GM21528 (cell line): ENCODE measurements around the gene EXOC6.

Experiments
- ATAC-seq: cut with Tn5 transposase; IDR thresholded peaks from one replicate; pipeline ENCODE4 v1.9.1; 2021; ENCODE audit warnings: mild to moderate bottlenecking, moderate library complexity; ENCODE audit not compliant: unreplicated experiment, low FRiP score

Gene EXOC6

GRCh38 chr10:93073539-93074146, 225.3 kb downstream of the EXOC6 start, which contains the start of gene CYP26A1:
CYP26A1 (plus strand) TSS chr10:93073893; CDS start chr10:93073935, 42 bp downstream.
- ATAC-seq = no peak

- no peak for ATAC-seq
Observed at GRCh38 chr10:93074147-93074596, 225.9 kb downstream of the EXOC6 start.

DNA sequence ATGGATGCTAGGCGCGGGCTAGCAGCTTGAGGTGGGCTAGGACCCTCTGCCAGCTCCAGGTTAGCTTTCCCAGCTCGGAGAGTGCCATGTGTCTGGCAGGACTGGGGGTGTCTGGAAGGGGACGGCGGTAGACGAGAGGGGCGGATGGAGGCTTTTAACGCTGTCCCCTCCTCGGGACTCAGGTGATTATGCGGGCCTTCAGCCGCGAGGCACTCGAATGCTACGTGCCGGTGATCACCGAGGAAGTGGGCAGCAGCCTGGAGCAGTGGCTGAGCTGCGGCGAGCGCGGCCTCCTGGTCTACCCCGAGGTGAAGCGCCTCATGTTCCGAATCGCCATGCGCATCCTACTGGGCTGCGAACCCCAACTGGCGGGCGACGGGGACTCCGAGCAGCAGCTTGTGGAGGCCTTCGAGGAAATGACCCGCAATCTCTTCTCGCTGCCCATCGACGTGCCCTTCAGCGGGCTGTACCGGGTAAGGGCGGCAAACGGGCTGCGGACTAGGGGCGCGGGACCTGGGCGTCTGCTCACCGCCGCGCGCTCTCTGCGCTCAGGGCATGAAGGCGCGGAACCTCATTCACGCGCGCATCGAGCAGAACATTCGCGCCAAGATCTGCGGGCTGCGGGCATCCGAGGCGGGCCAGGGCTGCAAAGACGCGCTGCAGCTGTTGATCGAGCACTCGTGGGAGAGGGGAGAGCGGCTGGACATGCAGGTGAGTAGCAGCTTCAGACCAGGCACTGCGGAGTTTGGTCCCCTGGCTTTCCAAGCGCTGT, 226.5 kb downstream of the EXOC6 start:
- no peak for ATAC-seq

DNA sequence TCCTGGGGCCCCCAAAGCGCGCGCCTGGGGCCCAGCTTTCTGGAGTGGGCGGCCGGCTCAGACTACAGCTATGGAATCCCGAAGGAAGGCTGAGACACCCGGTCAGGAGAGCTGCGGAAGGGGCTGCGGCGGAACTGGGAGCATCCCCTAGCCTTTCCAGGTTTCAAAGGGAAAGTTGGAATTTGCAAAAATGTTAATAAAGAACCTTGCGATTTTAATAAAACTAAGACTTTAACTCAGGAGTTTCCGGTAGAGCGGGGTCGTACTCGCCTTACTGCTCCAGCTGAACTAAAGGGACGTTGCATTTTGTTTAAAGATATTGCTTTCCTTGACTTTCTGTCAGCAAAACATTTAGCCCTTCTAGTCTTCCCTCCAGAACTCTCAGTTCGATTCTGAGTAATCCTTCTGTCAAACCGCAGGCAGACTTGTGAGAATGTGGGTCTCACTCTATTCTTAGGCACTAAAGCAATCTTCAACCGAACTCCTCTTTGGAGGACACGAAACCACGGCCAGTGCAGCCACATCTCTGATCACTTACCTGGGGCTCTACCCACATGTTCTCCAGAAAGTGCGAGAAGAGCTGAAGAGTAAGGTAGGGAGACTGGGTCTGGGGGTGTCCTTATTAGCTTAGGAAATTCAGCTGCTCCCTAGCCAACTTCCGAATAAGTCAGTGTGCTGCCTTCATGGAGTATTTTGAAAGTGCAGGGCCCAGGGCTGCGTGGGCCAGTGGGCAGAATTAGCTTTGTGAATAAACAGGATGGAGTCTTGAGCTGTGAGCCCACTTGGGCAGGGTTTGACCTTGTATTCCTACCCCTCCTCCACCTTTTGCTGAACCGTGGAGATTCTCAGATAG, 227.3 kb downstream of the EXOC6 start:
- ATAC-seq = no peak

- no peak for ATAC-seq
Observed at GRCh38 chr10:93076871-93077270, 228.6 kb downstream of the EXOC6 start.

- no peak for ATAC-seq
Observed at GRCh38 chr10:93077860-93078337, 229.6 kb downstream of the EXOC6 start.

DNA sequence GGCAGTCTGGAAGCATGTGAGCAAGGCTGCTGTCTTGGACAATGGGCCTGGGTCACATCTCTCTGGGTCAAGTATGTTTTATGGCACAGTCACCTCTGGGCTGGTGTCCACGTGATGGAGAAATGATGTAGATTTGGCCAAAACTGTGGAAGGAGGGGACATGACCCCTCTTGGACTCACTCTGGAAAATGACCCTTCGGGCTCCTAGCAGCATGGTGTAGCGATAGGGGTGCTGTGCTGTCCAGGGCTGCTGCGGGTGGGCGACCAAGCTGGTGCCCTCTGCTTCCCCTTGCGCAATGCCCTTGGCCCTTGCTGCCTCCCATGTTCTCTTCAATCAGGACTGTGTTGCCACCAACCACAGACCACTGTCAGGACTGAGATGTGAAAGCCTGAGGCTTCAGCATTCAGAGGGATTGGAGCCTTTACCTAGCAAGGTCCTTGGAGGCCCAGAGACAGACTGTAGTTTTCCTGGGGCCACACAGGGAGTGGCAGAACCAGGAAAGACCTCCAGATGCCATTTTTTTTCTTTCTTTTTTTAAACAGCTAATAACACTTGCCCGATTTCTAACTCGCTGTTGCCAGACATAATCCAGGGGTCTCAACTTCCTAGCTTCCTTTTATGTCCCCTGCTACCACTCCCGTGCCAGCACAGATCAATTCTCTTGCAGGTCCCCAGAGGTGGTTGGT, 231.5 kb downstream of the EXOC6 start:
- no peak for ATAC-seq

GRCh38 chr10:93080350-93081046, 232.2 kb downstream of the EXOC6 start:
- ATAC-seq = no peak

DNA sequence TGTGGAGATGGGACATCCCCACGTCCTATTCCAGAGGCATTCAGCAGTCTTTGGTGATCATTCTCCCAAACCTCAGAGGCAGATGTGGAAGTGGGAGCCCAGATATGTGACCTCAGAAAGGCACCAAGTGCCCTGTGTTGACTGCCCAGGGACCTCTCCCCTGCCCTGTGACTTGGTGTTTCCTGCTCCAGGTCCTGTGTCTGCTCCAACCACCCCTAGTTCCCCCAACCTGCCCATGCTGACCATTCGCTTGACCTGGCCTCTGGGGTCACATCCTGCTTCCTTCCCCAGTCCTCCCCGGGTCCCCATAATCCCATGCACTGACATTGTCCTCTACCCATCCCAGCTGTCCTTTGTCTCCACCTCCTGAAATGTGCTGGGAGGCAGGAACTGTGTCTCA, 233.0 kb downstream of the EXOC6 start:
- ATAC-seq = no peak

- no peak for ATAC-seq
Observed at GRCh38 chr10:93081834-93082233, 233.5 kb downstream of the EXOC6 start.

GRCh38 chr10:93083743-93084539, 235.6 kb downstream of the EXOC6 start:
- ATAC-seq = no peak

DNA sequence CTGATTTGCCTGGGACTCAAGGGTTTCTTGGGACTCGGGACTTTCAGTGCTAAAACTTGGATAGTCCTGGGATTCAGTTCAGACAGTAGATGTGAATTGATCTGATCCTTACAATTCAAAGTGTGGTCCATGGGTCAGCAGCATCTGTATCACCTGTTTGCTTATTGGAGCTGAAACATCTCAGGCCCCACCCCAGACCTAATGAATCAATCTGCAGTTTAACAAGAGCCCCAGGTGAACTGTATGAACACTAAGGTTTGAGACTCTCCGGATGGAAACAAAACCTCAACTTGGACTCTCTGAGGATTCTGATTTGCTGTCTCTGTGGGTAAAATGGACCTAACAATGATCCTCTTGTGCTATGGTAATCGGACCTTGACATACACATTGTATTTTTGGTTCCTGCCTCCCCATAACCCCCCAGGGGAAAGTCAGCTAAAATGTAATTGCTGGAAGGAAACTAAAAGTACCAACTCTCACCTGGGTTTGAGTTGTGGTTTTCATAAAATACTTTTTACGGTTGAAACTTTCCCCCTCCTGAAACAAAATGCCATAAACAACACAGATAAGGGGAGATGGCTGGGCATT, 237.0 kb downstream of the EXOC6 start:
- no peak for ATAC-seq

DNA sequence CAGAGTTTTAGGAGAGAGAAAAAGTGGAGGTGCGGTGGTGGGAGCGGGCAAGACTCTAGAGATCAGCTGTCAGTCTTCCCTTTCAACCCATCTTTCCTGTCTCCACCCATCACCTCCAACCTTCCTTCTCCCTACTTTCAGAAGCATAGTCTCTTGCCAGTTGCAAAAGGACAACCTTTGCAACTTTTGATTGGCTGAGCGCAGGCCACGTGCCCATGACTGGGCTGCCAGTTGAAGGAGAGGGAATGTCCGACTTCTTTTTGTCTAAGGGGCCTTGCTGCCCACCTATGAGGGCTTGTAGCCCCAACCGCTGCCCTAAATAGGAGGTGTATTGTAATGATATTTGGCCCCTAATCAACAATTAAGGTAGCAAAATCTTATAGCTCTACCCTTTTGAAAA, 238.0 kb downstream of the EXOC6 start:
- no peak for ATAC-seq

DNA sequence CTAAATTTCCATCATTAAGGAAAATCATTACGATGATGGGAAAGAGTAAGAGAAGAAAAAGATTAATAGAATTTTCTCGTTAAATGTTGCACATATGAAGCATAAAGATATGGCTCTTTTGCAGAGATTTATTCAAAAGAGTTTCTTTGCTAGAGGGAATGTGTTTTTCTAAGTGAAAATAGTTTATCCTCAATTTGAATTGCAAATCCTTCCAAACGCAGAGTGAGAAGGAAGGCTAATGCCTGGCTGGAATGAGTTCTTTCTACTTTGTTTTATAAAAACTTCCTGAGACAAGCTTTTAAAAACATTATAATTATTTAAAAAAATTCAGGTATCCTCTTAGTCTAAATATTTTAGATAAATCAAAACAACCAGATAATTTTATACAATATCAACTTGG, 239.5 kb downstream of the EXOC6 start:
- no peak for ATAC-seq

- ATAC-seq = no peak
Observed at GRCh38 chr10:93088466-93088865, 240.1 kb downstream of the EXOC6 start.

DNA sequence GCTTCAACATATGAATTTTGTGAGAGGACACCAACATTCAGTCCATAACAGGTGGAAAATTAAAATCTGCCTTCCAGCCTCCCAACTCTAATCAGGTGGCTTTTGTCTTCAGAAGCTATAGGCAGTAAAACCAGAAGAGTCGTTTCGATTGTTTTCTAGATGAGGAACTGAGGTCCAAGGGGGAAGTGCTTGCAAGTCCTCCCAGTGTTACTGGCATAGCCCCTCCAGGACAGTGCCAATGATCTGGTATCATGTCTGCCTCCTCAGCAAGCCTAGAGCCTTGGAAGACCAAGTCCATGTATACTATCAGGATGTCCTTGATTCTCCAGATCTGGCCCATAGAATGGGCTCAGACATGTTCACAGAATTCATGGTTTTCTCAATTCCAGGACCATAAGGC, 242.3 kb downstream of the EXOC6 start:
- no peak for ATAC-seq

GRCh38 chr10:93091960-93092359, 243.6 kb downstream of the EXOC6 start:
- no peak for ATAC-seq

- ATAC-seq = no peak
Observed at GRCh38 chr10:93095225-93095624, 246.9 kb downstream of the EXOC6 start.

- no peak for ATAC-seq
Observed at GRCh38 chr10:93096901-93097300, 248.6 kb downstream of the EXOC6 start.
